ENCODE results near the gene HJV.

DNA sequence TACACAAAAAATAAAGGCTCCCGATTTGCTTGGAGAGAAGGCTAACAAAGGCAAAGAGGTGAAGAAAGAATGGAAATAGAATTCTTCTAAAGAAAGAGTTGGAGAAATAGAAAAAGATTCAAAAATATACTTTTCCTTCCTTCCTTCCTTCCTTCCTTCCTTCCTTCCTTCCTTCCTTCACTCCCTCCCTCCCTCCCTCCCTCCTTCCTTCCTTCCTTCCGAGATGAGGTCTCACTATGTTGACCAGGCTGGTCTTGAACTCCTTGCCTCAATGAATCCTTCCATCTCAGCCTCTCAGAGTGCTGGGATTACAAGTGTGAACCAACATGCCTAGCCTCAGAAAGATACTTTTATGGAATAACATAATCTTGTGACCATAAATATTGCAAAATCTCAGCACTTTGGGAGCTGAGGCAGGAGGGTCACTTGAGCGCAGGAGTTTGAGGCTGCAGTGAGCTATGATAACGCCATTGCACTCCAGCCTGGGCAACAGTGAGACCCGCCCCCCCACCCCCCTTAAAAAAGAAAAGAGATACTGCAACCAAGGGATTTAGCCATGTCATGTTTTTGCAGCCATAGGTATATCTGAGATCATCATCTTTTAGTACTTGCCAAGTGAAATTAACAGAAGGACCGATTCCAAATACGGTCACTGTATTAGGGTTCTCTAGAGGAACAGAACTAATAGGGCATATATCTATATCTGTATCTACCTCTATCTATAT lies 1.0 kb upstream of the HJV start:
- TF ChIP-seq, protein P1, sequence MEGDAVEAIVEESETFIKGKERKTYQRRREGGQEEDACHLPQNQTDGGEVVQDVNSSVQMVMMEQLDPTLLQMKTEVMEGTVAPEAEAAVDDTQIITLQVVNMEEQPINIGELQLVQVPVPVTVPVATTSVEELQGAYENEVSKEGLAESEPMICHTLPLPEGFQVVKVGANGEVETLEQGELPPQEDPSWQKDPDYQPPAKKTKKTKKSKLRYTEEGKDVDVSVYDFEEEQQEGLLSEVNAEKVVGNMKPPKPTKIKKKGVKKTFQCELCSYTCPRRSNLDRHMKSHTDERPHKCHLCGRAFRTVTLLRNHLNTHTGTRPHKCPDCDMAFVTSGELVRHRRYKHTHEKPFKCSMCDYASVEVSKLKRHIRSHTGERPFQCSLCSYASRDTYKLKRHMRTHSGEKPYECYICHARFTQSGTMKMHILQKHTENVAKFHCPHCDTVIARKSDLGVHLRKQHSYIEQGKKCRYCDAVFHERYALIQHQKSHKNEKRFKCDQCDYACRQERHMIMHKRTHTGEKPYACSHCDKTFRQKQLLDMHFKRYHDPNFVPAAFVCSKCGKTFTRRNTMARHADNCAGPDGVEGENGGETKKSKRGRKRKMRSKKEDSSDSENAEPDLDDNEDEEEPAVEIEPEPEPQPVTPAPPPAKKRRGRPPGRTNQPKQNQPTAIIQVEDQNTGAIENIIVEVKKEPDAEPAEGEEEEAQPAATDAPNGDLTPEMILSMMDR (conservative IDR thresholded peaks at IDR 0.05 in 1 of 2, IDR thresholded peaks at IDR 0.05 in 1 of 2; ENCODE audit: low read depth in 1 of 2, low read length in 2 of 2), result no peak
- no peak for TF ChIP-seq EZH2 (IDR thresholded peaks at IDR 0.05; ENCODE audit: low read length, missing control alignments)
